H9 (cell line): ENCODE data around the gene ARF1. TPM values are rescaled to one million over a fixed set of nuclear protein-coding genes. Genes with fewer than 3 reads are reported as not detected.

Experiments used
- DNase-seq: peaks from one replicate; pipeline ENCODE4 v3.0.0-alpha.2; 2017
- H2AFZ ChIP-seq: one replicate; pipeline ENCODE4 v1.6.1; 2013; ENCODE audit warnings: mild to moderate bottlenecking, low read length, control low read depth, moderate library complexity
- H2AK5ac ChIP-seq: 2 replicates; pipeline ENCODE4 v1.6.1; 2013; ENCODE audit warnings: low read length, control low read depth, mixed read lengths; ENCODE audit not compliant: insufficient read length
- H2BK120ac ChIP-seq: one replicate; pipeline ENCODE4 v1.6.1; 2013; ENCODE audit warnings: low read depth, mild to moderate bottlenecking, low read length, control low read depth, inconsistent platforms; ENCODE audit not compliant: poor library complexity, severe bottlenecking
- H2BK12ac ChIP-seq: 2 replicates; pipeline ENCODE4 v1.6.1; 2013; ENCODE audit warnings: low read length, control low read depth, mixed read lengths, low read depth; ENCODE audit not compliant: insufficient read length
- H2BK15ac ChIP-seq: 2 replicates; pipeline ENCODE4 v1.6.1; 2013; ENCODE audit warnings: low read depth, low read length, control low read depth
- H2BK20ac ChIP-seq: one replicate; pipeline ENCODE4 v1.6.1; 2013; ENCODE audit warnings: low read depth, mild to moderate bottlenecking, low read length, control low read depth, inconsistent platforms; ENCODE audit not compliant: poor library complexity, severe bottlenecking
- H2BK5ac ChIP-seq: 2 replicates; pipeline ENCODE4 v1.6.1; 2013; ENCODE audit warnings: low read length, control low read depth, mixed read lengths; ENCODE audit not compliant: insufficient read length
- H3K14ac ChIP-seq: 2 replicates; pipeline ENCODE4 v1.6.1; 2013; ENCODE audit warnings: low read length, control low read depth; ENCODE audit not compliant: insufficient read depth
- H3K18ac ChIP-seq: 2 replicates; pipeline ENCODE4 v1.6.1; 2013; ENCODE audit warnings: low read depth, mild to moderate bottlenecking, mixed read lengths, low read length, control low read depth; ENCODE audit not compliant: insufficient read length
- H3K23ac ChIP-seq: 2 replicates; pipeline ENCODE4 v1.6.1; 2013; ENCODE audit warnings: low read length, control low read depth, mixed read lengths, low read depth; ENCODE audit not compliant: insufficient read length
- H3K23me2 ChIP-seq: 2 replicates; pipeline ENCODE4 v1.6.1; 2013; ENCODE audit warnings: low read depth, mild to moderate bottlenecking, mixed read lengths, low read length, control low read depth; ENCODE audit not compliant: insufficient read length, poor library complexity, severe bottlenecking
- H3K27ac ChIP-seq: 2 replicates; pipeline ENCODE4 v1.5.1; 2013; ENCODE audit warnings: low read length, control low read depth, mixed read lengths, low read depth; ENCODE audit not compliant: insufficient read length
- H3K27me3 ChIP-seq: 2 replicates; pipeline ENCODE4 v1.6.1; 2013; ENCODE audit warnings: low read length, control low read depth, inconsistent platforms; ENCODE audit not compliant: insufficient read depth
- H3K4ac ChIP-seq: 2 replicates; pipeline ENCODE4 v1.6.1; 2013; ENCODE audit warnings: low read depth, mild to moderate bottlenecking, control low read depth, inconsistent platforms, low read length, moderate library complexity
- H3K4me1 ChIP-seq: 2 replicates; pipeline ENCODE4 v1.6.1; 2013; ENCODE audit warnings: low read length, control low read depth, inconsistent platforms; ENCODE audit not compliant: insufficient read depth
- H3K4me2 ChIP-seq: 2 replicates; pipeline ENCODE4 v1.6.1; 2013; ENCODE audit warnings: low read length, control low read depth, mixed read lengths; ENCODE audit not compliant: insufficient read length, insufficient read depth
- H3K56ac ChIP-seq: 2 replicates; pipeline ENCODE4 v1.6.1; 2013; ENCODE audit warnings: low read depth, mild to moderate bottlenecking, mixed read lengths, low read length, control low read depth; ENCODE audit not compliant: insufficient read length
- H3K79me1 ChIP-seq: 2 replicates; pipeline ENCODE4 v1.6.1; 2013; ENCODE audit warnings: low read depth, mild to moderate bottlenecking, moderate library complexity, low read length, control low read depth, inconsistent platforms; ENCODE audit not compliant: insufficient read depth, poor library complexity, severe bottlenecking
- H3K79me2 ChIP-seq: 2 replicates; pipeline ENCODE4 v1.6.1; 2013; ENCODE audit warnings: low read length, control low read depth, inconsistent platforms; ENCODE audit not compliant: insufficient read depth
- H3K9ac ChIP-seq: 2 replicates; pipeline ENCODE4 v1.6.1; 2013; ENCODE audit warnings: low read length, control low read depth, mixed read lengths; ENCODE audit not compliant: insufficient read length; ENCODE audit errors: extremely low read depth
- H3K9me3 ChIP-seq: one replicate; pipeline ENCODE4 v1.6.1; 2013; ENCODE audit warnings: low read depth, low read length, inconsistent platforms; ENCODE audit not compliant: control insufficient read depth
- H3T11ph ChIP-seq: one replicate; pipeline ENCODE4 v1.6.1; 2013; ENCODE audit warnings: mild to moderate bottlenecking, low read length, control low read depth, inconsistent platforms
- H4K20me1 ChIP-seq: one replicate; pipeline ENCODE4 v1.6.1; 2013; ENCODE audit not compliant: control insufficient read depth, insufficient read length, insufficient read depth
- H4K5ac ChIP-seq: 2 replicates; pipeline ENCODE4 v1.6.1; 2013; ENCODE audit warnings: low read depth, mild to moderate bottlenecking, mixed read lengths, low read length, control low read depth; ENCODE audit not compliant: insufficient read length
- H4K8ac ChIP-seq: replicated peaks from 2 replicates; pipeline ENCODE4 v1.6.1; 2013; ENCODE audit warnings: low read length, control low read depth, mixed read lengths, low read depth; ENCODE audit not compliant: insufficient read length
- H4K91ac ChIP-seq: 2 replicates; pipeline ENCODE4 v1.6.1; 2013; ENCODE audit warnings: low read depth, mild to moderate bottlenecking, moderate library complexity, mixed read lengths, low read length, control low read depth; ENCODE audit not compliant: insufficient read length
- H3K27ac Mint-ChIP-seq, 3 experiments: 2 replicates in 2 of 3; 3 replicates in 1 of 3; pipeline ENCODE4 v1.8.0; 2020 to 2021; ENCODE audit warnings: mixed read lengths in 3 of 3, mild to moderate bottlenecking in 1 of 3, moderate library complexity in 1 of 3
- H3K27me3 Mint-ChIP-seq: 2 replicates; pipeline ENCODE4 v1.8.0; 2021; ENCODE audit warnings: low read depth, mild to moderate bottlenecking, moderate library complexity, mixed read lengths
- H3K36me3 Mint-ChIP-seq, 3 experiments: 2 replicates in 2 of 3; 3 replicates in 1 of 3; pipeline ENCODE4 v1.8.0; 2020 to 2021; ENCODE audit warnings: low read depth in 3 of 3, mixed read lengths in 3 of 3; ENCODE audit not compliant: insufficient read depth in 1 of 3
- H3K4me1 Mint-ChIP-seq, 2 experiments: 2 replicates each; pipeline ENCODE4 v1.8.0; 2020; ENCODE audit warnings: mixed read lengths in 2 of 2
- H3K4me3 Mint-ChIP-seq, 2 experiments: 2 replicates in 1 of 2; 3 replicates in 1 of 2; pipeline ENCODE4 v1.8.0; 2020 to 2021; ENCODE audit warnings: mild to moderate bottlenecking in 2 of 2, mixed read lengths in 2 of 2, moderate library complexity in 1 of 2
- H3K9me3 Mint-ChIP-seq, 2 experiments: 2 replicates in 1 of 2; 3 replicates in 1 of 2; pipeline ENCODE4 v1.8.0; 2020; ENCODE audit warnings: mild to moderate bottlenecking in 2 of 2, mixed read lengths in 2 of 2, moderate library complexity in 1 of 2
- whole genome bisulfite sequencing: extraction: QIAGEN DNeasy Blood & Tissue Kit; methylation state at CpG from one replicate; pipeline ENCODE4 v1.1.7; 2013; ENCODE audit warnings: missing lambda C conversion rate, low lambda C conversion rate, mixed read lengths; ENCODE audit not compliant: insufficient read length; ENCODE audit errors: extremely low coverage; 5-methylcytosine and 5-hydroxymethylcytosine counted together
- total RNA-seq: library from RNA; stranded (reverse); gene quantifications from 2 replicates; pipeline ENCODE4 v1.2.1, GENCODE V29; 2021
- TF ChIP-seq, protein P1 (sequence below): fragments of 200-600 bp; sonication (generic); conservative IDR thresholded peaks from 3 replicates; pipeline ENCODE4 v1.8.0; 2021; ENCODE audit warnings: antibody characterized with exemption, mild to moderate bottlenecking

Gene ARF1
- total RNA-seq, 1 experiment from 2014 or later: 258 TPM

- H3K23me2 ChIP-seq: peaks cover 5% of the 10 kb centered on the region
- Mint-ChIP-seq H3K4me3 (no peak overlapping the region), H3K36me3 (no peaks in the 10 kb centered on the region; a peak in 1 of 7 replicates), H3K27ac (no peak overlapping the region), H3K27me3 (peaks cover 91% of the 10 kb centered on the region), H3K9me3 (peaks cover 4 to 5% of the 10 kb centered on the region in 2 experiments; a peak in 4 of 5 replicates), H3K4me1 (peaks cover 0 to 14% of the 10 kb centered on the region in 2 experiments; a peak in 3 of 4 replicates)
- H4K20me1 ChIP-seq: no peaks in the 10 kb centered on the region
- no peak overlapping the region for H3K4me2 ChIP-seq
- H3K4ac ChIP-seq: no peak overlapping the region
- no peak overlapping the region for H3K23ac ChIP-seq
- no peak overlapping the region for H3T11ph ChIP-seq
- DNase-seq: no peak
- no peak overlapping the region for H3K27ac ChIP-seq
- H3K56ac ChIP-seq: no peak overlapping the region
- H3K79me2 ChIP-seq: no peaks in the 10 kb centered on the region
- no peak overlapping the region for H4K8ac ChIP-seq
- H3K14ac ChIP-seq: no peak overlapping the region
- no peak overlapping the region for H2AFZ ChIP-seq
- H2BK120ac ChIP-seq: no peak overlapping the region
- H2BK15ac ChIP-seq: no peak overlapping the region
- TF ChIP-seq, protein P1, sequence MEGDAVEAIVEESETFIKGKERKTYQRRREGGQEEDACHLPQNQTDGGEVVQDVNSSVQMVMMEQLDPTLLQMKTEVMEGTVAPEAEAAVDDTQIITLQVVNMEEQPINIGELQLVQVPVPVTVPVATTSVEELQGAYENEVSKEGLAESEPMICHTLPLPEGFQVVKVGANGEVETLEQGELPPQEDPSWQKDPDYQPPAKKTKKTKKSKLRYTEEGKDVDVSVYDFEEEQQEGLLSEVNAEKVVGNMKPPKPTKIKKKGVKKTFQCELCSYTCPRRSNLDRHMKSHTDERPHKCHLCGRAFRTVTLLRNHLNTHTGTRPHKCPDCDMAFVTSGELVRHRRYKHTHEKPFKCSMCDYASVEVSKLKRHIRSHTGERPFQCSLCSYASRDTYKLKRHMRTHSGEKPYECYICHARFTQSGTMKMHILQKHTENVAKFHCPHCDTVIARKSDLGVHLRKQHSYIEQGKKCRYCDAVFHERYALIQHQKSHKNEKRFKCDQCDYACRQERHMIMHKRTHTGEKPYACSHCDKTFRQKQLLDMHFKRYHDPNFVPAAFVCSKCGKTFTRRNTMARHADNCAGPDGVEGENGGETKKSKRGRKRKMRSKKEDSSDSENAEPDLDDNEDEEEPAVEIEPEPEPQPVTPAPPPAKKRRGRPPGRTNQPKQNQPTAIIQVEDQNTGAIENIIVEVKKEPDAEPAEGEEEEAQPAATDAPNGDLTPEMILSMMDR: no peak
- no peaks in the 10 kb centered on the region for H3K79me1 ChIP-seq
- no peak overlapping the region for H4K91ac ChIP-seq
- no peak overlapping the region for H2BK20ac ChIP-seq
- no peak overlapping the region for H4K5ac ChIP-seq
- H2BK5ac ChIP-seq: no peak overlapping the region
- H3K18ac ChIP-seq: no peak overlapping the region
- H2BK12ac ChIP-seq: no peak overlapping the region
- no peaks in the 10 kb centered on the region for H3K4me1 ChIP-seq
- H3K9me3 ChIP-seq: no peaks in the 10 kb centered on the region
- no CpG with 5 or more reads among the region's 2 CpGs for WGBS
- H3K9ac ChIP-seq: no peak overlapping the region
- no peak overlapping the region for H2AK5ac ChIP-seq
- peaks cover 6% of the 10 kb centered on the region; the same call in 1 of the 2 replicates for H3K27me3 ChIP-seq
Measured at GRCh38 chr1:228033376-228033775, 49.1 kb upstream of the ARF1 start.
